Urothelium cell line (cell line): Measurements from ENCODE around the gene TBC1D8.
A peak's percentile ranks its signal among the peaks of the same experiment; 100 is the strongest.

Experiments
- DNase-seq: peaks from one replicate; pipeline ENCODE4 v3.0.0; 2011; ENCODE audit warnings: low spot score, mixed read lengths
- FAIRE-seq: peaks from 2 replicates; lab custom pipeline; 2011; peaks lifted over from hg19 to GRCh38; lab: Jason Lieb, UNC

Gene TBC1D8

GRCh38 chr2:101140237-101140636, 10.9 kb downstream of the TBC1D8 start:
- FAIRE-seq (no peak), DNase-seq (no peak)

DNA sequence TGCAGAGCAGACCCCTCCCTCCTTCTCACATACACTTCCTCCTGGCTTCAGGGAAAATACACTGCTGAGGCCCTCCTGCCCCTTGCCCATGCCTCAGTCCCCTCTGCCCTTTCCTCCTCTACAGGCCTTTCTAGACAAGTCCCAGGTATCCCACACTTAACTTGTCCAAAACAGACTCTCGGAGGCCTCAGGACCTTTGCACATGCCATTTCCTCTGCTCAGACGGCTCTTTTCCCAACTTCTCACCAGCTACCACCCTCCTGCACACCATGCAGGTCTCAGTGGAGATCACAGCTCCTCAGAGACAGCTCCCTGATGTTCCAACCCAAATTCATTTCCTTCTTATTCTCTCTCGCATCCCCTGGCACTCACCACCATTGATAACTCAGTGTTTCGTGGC, 11.7 kb downstream of the TBC1D8 start:
- no peak for DNase-seq
- FAIRE-seq: no peak

GRCh38 chr2:101135412-101136296, 15.5 kb downstream of the TBC1D8 start:
- DNase-seq: no peak
- FAIRE-seq: no peak

DNA sequence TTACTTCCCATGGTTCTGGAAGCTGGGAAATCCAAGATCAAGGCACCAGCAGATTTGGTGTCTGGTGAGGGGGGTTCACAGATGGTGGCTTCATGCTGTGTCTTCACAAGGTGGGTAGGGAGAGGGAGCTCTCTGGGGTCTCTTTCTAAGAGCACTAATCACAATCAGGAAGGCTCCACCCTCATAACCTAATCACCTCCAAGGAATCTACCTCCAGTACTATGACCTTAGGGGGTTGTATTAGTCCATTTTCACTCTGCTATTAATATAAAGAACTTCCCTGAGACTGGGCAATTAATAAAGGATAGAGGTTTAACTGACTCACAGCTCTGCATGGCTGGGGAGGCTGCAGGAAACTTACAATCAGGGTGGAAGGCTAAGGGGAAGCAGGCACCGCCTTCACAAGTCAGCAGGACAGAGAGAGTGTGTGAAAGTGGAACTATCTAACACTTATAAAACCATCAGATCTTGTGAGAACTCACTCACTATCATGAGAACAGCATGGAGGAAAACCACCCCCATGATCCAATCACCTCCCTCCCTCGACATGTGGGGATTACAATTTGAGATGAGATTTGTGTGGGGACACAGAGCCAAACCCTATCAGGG, 17.6 kb downstream of the TBC1D8 start:
- FAIRE-seq (no peak), DNase-seq (no peak)

GRCh38 chr2:101132202-101132601, 19.0 kb downstream of the TBC1D8 start:
- FAIRE-seq: no peak
- DNase-seq: no peak

DNA sequence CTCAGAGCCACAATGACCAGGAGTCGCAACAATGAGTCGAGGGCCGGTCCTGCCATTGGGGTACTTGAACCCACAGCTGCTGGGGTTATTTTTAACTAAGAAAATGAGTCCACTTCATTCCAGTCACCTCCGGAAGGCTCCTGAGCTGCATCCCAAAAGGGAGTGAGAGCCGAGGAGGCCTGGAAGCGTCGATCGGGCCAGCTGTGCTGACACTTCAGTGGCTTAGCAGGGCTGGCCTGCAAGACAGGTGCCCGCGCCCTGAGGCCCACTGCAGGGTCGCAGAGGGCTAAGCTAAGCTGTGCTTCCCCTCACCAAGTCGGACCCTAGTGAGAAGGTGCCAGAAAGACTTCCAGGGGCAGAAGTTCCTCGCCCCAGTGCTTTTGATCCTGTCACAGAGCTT, 21.1 kb downstream of the TBC1D8 start:
- FAIRE-seq (no peak), DNase-seq (no peak)

- DNase-seq (no peak), FAIRE-seq (no peak)
Measured at GRCh38 chr2:101127319-101128056, 23.7 kb downstream of the TBC1D8 start.

DNA sequence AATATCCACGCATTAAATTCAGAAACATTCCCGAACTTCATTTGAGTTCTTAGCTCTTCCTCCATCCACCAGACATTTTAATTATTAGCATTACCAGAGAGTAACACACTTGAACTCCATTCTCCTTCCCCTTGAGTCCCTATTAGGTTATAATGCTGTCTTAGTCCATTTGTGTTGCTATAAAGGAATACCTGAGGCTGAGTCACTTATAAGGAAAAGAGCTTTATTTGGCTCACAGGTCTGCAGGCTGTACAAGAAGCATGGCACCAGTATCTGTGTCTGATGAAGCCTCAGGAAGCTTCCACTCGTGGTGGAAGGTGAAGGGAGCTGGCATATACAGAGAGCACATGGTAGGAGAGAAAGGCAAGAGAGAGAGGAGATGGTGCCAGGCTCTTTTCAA, 25.4 kb downstream of the TBC1D8 start:
- DNase-seq (no peak), FAIRE-seq (no peak)

DNA sequence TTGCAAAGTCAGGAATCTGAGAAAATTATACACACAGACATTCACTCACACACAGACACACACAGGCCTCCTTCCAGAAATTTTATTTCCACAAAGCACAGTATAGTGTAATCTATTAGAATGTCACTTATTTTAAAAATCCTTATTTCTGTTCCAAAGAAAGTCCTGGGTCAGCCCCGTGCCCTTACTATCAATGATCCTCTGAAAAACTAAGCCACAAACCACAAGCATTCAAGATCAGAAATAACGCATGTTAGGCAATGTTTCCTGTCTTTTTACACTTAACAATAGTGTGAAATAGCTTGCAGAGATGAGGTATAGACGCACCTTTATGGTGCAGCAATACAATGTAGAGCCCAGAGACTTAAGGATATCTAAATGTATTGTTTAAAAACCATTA, 25.8 kb downstream of the TBC1D8 start:
- DNase-seq: peak; percentile 57
- FAIRE-seq: no peak

- DNase-seq: peak; percentile 88
- FAIRE-seq: no peak
Measured at GRCh38 chr2:101124643-101125366, 26.4 kb downstream of the TBC1D8 start.

- no peak for DNase-seq
- FAIRE-seq: no peak
Measured at GRCh38 chr2:101123795-101124471, 27.2 kb downstream of the TBC1D8 start.

DNA sequence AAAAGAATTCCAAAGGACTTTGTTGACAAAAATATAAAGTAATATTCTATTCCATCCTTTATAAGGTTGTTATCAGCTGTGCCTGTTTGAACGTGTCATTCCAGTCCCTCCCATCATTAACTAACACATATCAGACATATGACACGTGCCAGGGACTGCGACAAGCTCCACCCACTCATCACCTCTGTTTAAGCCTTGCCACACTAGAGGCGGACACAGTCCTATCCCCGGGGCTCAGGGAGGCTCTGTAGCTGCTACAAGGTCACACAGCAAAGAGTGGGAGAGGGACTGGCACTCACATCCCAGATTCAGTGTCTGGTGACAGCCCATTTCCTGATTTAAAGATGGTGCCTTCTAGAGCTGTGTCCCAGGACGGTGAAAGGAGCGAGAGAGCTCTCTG, 30.0 kb downstream of the TBC1D8 start:
- no peak for FAIRE-seq

DNA sequence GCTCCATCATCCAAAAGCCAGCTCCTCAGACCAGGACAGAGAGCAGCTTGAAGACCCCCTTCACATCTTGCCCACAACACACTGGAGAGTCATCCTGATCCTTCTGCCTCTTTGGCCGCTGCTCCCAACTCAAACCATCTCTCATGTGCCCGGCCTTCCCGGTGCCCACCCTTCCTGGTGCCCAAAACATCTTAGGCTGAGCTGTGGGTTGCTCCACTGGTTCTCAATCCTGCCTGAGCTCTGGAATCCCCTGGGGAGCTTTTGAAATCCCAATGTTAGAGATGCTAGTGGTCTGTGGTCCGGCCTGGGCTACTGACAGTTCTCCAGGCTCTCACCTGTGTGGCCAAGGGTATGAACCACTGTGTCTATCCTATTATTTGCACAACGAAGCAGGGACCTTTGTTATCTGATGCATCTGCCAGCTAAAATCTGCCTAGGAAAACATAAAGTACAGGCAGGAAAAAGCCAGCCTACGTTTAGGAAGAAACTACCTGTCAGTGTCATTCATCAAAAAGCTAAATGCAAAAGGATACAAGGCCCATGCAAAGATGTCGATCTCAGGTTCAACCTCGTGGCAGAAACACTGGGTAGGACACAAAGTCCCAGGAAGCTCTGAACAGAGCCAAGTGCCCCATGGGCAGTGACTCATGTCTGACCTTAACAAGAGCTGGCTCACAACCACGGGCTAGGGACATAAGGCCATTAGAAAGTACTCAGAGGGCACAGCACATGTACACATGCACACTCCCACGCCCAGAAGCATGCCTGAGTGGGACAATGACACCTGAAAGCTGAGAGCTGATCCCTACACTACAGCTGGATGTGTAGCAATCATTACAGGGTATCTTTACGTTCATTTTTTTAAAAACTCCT, 30.8 kb downstream of the TBC1D8 start:
- FAIRE-seq: no peak
- DNase-seq: peak; percentile 46

More for the DNA sequence above, 30.0 kb downstream of the TBC1D8 start:
- no peak for DNase-seq

DNA sequence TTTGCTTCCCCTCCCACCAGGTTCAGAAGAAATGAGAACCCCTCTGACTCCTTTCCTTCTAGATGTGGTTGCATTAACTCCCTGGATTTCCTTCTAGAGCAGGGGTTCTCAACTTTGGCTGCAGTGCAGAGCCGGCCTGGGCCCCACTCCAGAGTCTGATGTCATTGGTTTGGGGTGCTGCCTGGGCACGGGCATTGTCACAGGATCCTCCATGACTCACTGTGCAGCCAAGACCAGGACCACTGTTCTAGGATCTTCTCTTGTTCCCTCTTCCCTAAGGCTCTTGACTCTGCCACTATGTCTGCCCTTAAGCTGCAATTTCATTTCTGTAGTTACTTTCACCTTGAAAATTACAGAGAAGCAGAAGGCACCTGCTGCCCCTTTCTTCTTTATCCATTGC, 31.8 kb downstream of the TBC1D8 start:
- DNase-seq: no peak
- FAIRE-seq: no peak

- DNase-seq (no peak), FAIRE-seq (no peak)
Measured at GRCh38 chr2:101116841-101117552, 34.2 kb downstream of the TBC1D8 start.

- FAIRE-seq: no peak
- DNase-seq: no peak
Measured at GRCh38 chr2:101116348-101116747, 34.8 kb downstream of the TBC1D8 start.

- DNase-seq (no peak), FAIRE-seq (no peak)
Measured at GRCh38 chr2:101115664-101116063, 35.5 kb downstream of the TBC1D8 start.

DNA sequence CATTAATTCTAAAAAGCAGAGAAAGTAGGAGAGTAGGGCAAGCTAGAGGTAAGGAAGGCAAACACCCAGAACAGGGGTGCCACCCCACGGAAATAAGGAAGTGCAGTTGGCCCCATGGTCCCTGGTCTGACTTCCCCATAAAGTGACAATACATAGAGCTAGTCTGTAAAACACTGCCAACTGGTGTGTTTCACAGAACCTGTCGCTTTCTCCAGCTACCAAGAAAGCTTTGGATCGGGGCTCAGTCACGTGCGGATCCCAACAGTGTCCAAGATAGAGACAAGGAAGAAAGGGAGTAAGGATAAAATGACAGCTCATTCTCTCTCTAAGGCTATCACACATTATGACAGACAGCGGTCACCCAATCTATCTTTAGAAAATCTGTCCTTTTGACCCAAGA, 36.4 kb downstream of the TBC1D8 start:
- DNase-seq (no peak), FAIRE-seq (no peak)

GRCh38 chr2:101114268-101114783, 36.9 kb downstream of the TBC1D8 start:
- no peak for FAIRE-seq
- DNase-seq: no peak
